ENCODE data around the gene C1orf185.
"Not testable (repeated sequence)": the region's sequence is repeated elsewhere in the genome, so short reads cannot be mapped to it uniquely, and the experiment has no call there.

Gene C1orf185

GRCh38 chr1:51137696-51138095 lies 35.7 kb downstream of the C1orf185 start:
- not testable (repeated sequence) for DNase-seq

- DNase-seq: no peak
These were observed 37.4 kb downstream of the C1orf185 start for GRCh38 chr1:51139474-51139873.

- no peak for DNase-seq
These were observed 45.4 kb downstream of the C1orf185 start for GRCh38 chr1:51147394-51147793.

GRCh38 chr1:51154776-51155175 lies 52.7 kb downstream of the C1orf185 start:
- DNase-seq: no peak

- DNase-seq: no peak
These were observed 54.7 kb downstream of the C1orf185 start for GRCh38 chr1:51156752-51157151.

- no peak for DNase-seq
These were observed 55.4 kb downstream of the C1orf185 start for GRCh38 chr1:51157395-51157794.

- no peak for DNase-seq
These were observed 56.2 kb downstream of the C1orf185 start for GRCh38 chr1:51158263-51158662.

GRCh38 chr1:51162560-51162959 lies 60.5 kb downstream of the C1orf185 start:
- not testable (repeated sequence) for DNase-seq

- no peak for DNase-seq
These were observed 63.5 kb downstream of the C1orf185 start for GRCh38 chr1:51165540-51165939.

GRCh38 chr1:51168266-51168845 lies 66.3 kb downstream of the C1orf185 start:
- DNase-seq: no peak

GRCh38 chr1:51168936-51169335 lies 66.9 kb downstream of the C1orf185 start:
- no peak for DNase-seq

GRCh38 chr1:51170342-51170741 lies 68.3 kb downstream of the C1orf185 start:
- no peak for DNase-seq

- no peak for DNase-seq
These were observed 70.8 kb downstream of the C1orf185 start for GRCh38 chr1:51172811-51173210.

GRCh38 chr1:51175278-51175677 lies 73.2 kb downstream of the C1orf185 start:
- DNase-seq: no peak

- DNase-seq: not testable (repeated sequence)
These were observed 76.0 kb downstream of the C1orf185 start for GRCh38 chr1:51177988-51178387.

GRCh38 chr1:51188230-51188629 lies 86.2 kb downstream of the C1orf185 start:
- no peak for DNase-seq

GRCh38 chr1:51189421-51190073 lies 87.5 kb downstream of the C1orf185 start:
- DNase-seq: peak; percentile 10

GRCh38 chr1:51190961-51191360 lies 88.9 kb downstream of the C1orf185 start:
- DNase-seq: no peak

- peak; percentile 12 for DNase-seq
These were observed 90.3 kb downstream of the C1orf185 start for GRCh38 chr1:51192213-51192843.

- no peak for DNase-seq
These were observed 91.5 kb downstream of the C1orf185 start for GRCh38 chr1:51193564-51193963.
